ENCODE data around the gene DNAJB8.
A peak's percentile ranks its signal among the peaks of the same experiment; 100 is the strongest.

The DNAJB8 gene

GRCh38 chr3:128424508-128425069 is 42.1 kb downstream of the DNAJB8 start:
- H3K4me3 Mint-ChIP-seq: no peak overlapping the region
- peaks cover 44% of the 10 kb centered on the region for H3K4me1 Mint-ChIP-seq
- DNase-seq: no peak
- H3K27ac Mint-ChIP-seq: no peak overlapping the region
- H3K36me3 Mint-ChIP-seq (ENCODE audit: low read depth): no peaks in the 10 kb centered on the region
- no peak for TF ChIP-seq CTCF (IDR thresholded peaks at IDR 0.05)
- no peaks in the 10 kb centered on the region for H3K9me3 Mint-ChIP-seq
- peaks cover 47% of the 10 kb centered on the region for H3K27me3 Mint-ChIP-seq (ENCODE audit: low read depth, poor library complexity)

- Mint-ChIP-seq H3K27me3 (ENCODE audit: low read depth, poor library complexity) (peaks cover 50% of the 10 kb centered on the region), H3K27ac (no peak overlapping the region), H3K4me1 (peaks cover 48% of the 10 kb centered on the region), H3K9me3 (peaks cover 8% of the 10 kb centered on the region), H3K4me3 (no peak overlapping the region), H3K36me3 (ENCODE audit: low read depth) (peaks cover 8% of the 10 kb centered on the region)
- TF ChIP-seq CTCF (IDR thresholded peaks at IDR 0.05): no peak
- no peak for DNase-seq
These were observed 43.1 kb downstream of the DNAJB8 start for GRCh38 chr3:128423525-128424147.

- Mint-ChIP-seq H3K4me1 (peaks cover 47% of the 10 kb centered on the region), H3K9me3 (peaks cover 9% of the 10 kb centered on the region), H3K27me3 (ENCODE audit: low read depth, poor library complexity) (peaks cover 48% of the 10 kb centered on the region), H3K36me3 (ENCODE audit: low read depth) (peaks cover 9% of the 10 kb centered on the region), H3K4me3 (no peak overlapping the region), H3K27ac (no peak overlapping the region)
- DNase-seq: no peak
- TF ChIP-seq CTCF (IDR thresholded peaks at IDR 0.05): no peak
These were observed 43.7 kb downstream of the DNAJB8 start for GRCh38 chr3:128422762-128423524.

GRCh38 chr3:128421966-128422365 is 44.7 kb downstream of the DNAJB8 start:
- Mint-ChIP-seq H3K9me3 (peaks cover 9% of the 10 kb centered on the region), H3K27me3 (ENCODE audit: low read depth, poor library complexity) (peaks cover 41% of the 10 kb centered on the region), H3K36me3 (ENCODE audit: low read depth) (peaks cover 9% of the 10 kb centered on the region), H3K4me1 (peaks cover 50% of the 10 kb centered on the region), H3K4me3 (no peak overlapping the region), H3K27ac (no peak overlapping the region)
- no peak for TF ChIP-seq CTCF (IDR thresholded peaks at IDR 0.05)
- DNase-seq: no peak

GRCh38 chr3:128421439-128421836 is 45.3 kb downstream of the DNAJB8 start:
- Mint-ChIP-seq H3K27me3 (ENCODE audit: low read depth, poor library complexity) (peaks cover 37% of the 10 kb centered on the region), H3K27ac (no peak overlapping the region), H3K9me3 (peaks cover 9% of the 10 kb centered on the region), H3K4me1 (peaks cover 55% of the 10 kb centered on the region), H3K4me3 (no peak overlapping the region), H3K36me3 (ENCODE audit: low read depth) (peaks cover 9% of the 10 kb centered on the region)
- peak; percentile 70 for DNase-seq
- TF ChIP-seq CTCF (IDR thresholded peaks at IDR 0.05): no peak
